ENCODE results near the gene CYLD.

The CYLD gene

GRCh38 chr16:50846511-50846910, 104.6 kb downstream of the CYLD start:
- no peak overlapping the region for H3K4me3 ChIP-seq (ENCODE audit: low read depth, low read length)
- no peak for DNase-seq (ENCODE audit: low read depth)
- no peak for TF ChIP-seq CTCF (IDR thresholded peaks at IDR 0.05; ENCODE audit: control insufficient read depth, extremely low read depth, insufficient read depth)

GRCh38 chr16:50847166-50847565, 105.3 kb downstream of the CYLD start:
- H3K4me3 ChIP-seq (ENCODE audit: low read depth, low read length), result no peak overlapping the region
- TF ChIP-seq CTCF (IDR thresholded peaks at IDR 0.05; ENCODE audit: control insufficient read depth, extremely low read depth, insufficient read depth), result no peak
- no peak for DNase-seq (ENCODE audit: low read depth)

GRCh38 chr16:50848755-50849514, 107.0 kb downstream of the CYLD start:
- no peak for TF ChIP-seq CTCF (IDR thresholded peaks at IDR 0.05; ENCODE audit: control insufficient read depth, extremely low read depth, insufficient read depth)
- no peak for DNase-seq (ENCODE audit: low read depth)
- no peak overlapping the region for H3K4me3 ChIP-seq (ENCODE audit: low read depth, low read length)

All from LNCaP clone FGC (cell line).